ENCODE data around the gene UTP11.
"Not testable (repeated sequence)": the region's sequence is repeated elsewhere in the genome, so short reads cannot be mapped to it uniquely, and the experiment has no call there.

UTP11 gene

GRCh38 chr1:38012363-38013226 is at the start of gene UTP11:
UTP11 (plus strand) TSS chr1:38012734; CDS start chr1:38012803, 69 bp downstream.
- FAIRE-seq: peak; percentile 99

GRCh38 chr1:37964106-37964505 is 48.4 kb upstream of the UTP11 start:
- not testable (repeated sequence) for FAIRE-seq

- FAIRE-seq: no peak
Measured at GRCh38 chr1:37965301-37965700, 47.2 kb upstream of the UTP11 start.

GRCh38 chr1:37973684-37974083 is 38.9 kb upstream of the UTP11 start:
- FAIRE-seq: not testable (repeated sequence)

- FAIRE-seq: no peak
Measured at GRCh38 chr1:37974567-37974966, 38.0 kb upstream of the UTP11 start.

- peak; percentile 87 for FAIRE-seq
Measured at GRCh38 chr1:37975083-37975482, 37.5 kb upstream of the UTP11 start.

- no peak for FAIRE-seq
Measured at GRCh38 chr1:37978541-37978940, 34.0 kb upstream of the UTP11 start.

GRCh38 chr1:37983546-37983945 is 29.0 kb upstream of the UTP11 start:
- FAIRE-seq: no peak

- no peak for FAIRE-seq
Measured at GRCh38 chr1:37987679-37988078, 24.9 kb upstream of the UTP11 start.

- no peak for FAIRE-seq
Measured at GRCh38 chr1:37989361-37989930, 23.1 kb upstream of the UTP11 start.

- no peak for FAIRE-seq
Measured at GRCh38 chr1:37994886-37995566, 17.5 kb upstream of the UTP11 start.

- FAIRE-seq: no peak
Measured at GRCh38 chr1:37995751-37996345, 16.7 kb upstream of the UTP11 start.

GRCh38 chr1:37997256-37998088 is 15.1 kb upstream of the UTP11 start:
- no peak for FAIRE-seq

GRCh38 chr1:37998089-37998808 is 14.3 kb upstream of the UTP11 start:
- no peak for FAIRE-seq

GRCh38 chr1:37998913-37999429 is 13.6 kb upstream of the UTP11 start:
- FAIRE-seq: no peak

- FAIRE-seq: no peak
Measured at GRCh38 chr1:37999430-38000232, 12.9 kb upstream of the UTP11 start.

- FAIRE-seq: no peak
Measured at GRCh38 chr1:38000233-38000528, 12.4 kb upstream of the UTP11 start.

- FAIRE-seq: no peak
Measured at GRCh38 chr1:38000529-38001455, 11.7 kb upstream of the UTP11 start.

Measured in G401.6 (cell line).